SK-N-SH treated with all-trans-retinoic acid at 6 μM for 48 hours (cell line): Measurements from ENCODE around the gene CGB2.

Experiments
- ARNTL ChIP-seq: fragments of 450-650 bp; formaldehyde crosslinking; IDR thresholded peaks from 2 replicates; pipeline ENCODE4 v1.5.0; 2020; ENCODE audit warnings: low read depth, mild to moderate bottlenecking, moderate library complexity, borderline replicate concordance
- BACH2 ChIP-seq: fragments of 250-450 bp; sonication (Bioruptor Pico); IDR thresholded peaks from 2 replicates; pipeline ENCODE4 v1.9.0; 2021; ENCODE audit warnings: mild to moderate bottlenecking, borderline replicate concordance
- CREB5 ChIP-seq: fragments of 250-450 bp; sonication (Bioruptor Pico); IDR thresholded peaks from 2 replicates; pipeline ENCODE4 v1.5.1; 2020; ENCODE audit warnings: low read depth, mild to moderate bottlenecking, moderate library complexity
- CSDC2 ChIP-seq: fragments of 250-450 bp; sonication (Bioruptor Pico); IDR thresholded peaks from 2 replicates; pipeline ENCODE4 v1.5.0; 2020; ENCODE audit warnings: mild to moderate bottlenecking, moderate library complexity
- CSRNP3 ChIP-seq: fragments of 250-450 bp; sonication (Bioruptor Pico); IDR thresholded peaks from 2 replicates; pipeline ENCODE4 v1.5.1; 2021; ENCODE audit warnings: mild to moderate bottlenecking, moderate library complexity
- ESRRG ChIP-seq: fragments of 250-450 bp; sonication (Bioruptor Pico); IDR thresholded peaks from 2 replicates; pipeline ENCODE4 v1.6.1; 2021; ENCODE audit warnings: mild to moderate bottlenecking
- ISL1 ChIP-seq: fragments of 250-450 bp; sonication (Bioruptor Pico); IDR thresholded peaks from 2 replicates; pipeline ENCODE4 v2.1.2; 2022; ENCODE audit warnings: mild to moderate bottlenecking, moderate library complexity
- OSR1 ChIP-seq: fragments of 250-450 bp; sonication (Bioruptor Pico); IDR thresholded peaks from 2 replicates; pipeline ENCODE4 v1.8.0; 2022; ENCODE audit warnings: moderate library complexity, mild to moderate bottlenecking, inconsistent platforms
- PPARA ChIP-seq: fragments of 250-450 bp; sonication (Bioruptor Pico); IDR thresholded peaks from 2 replicates; pipeline ENCODE4 v1.5.0; 2020; ENCODE audit warnings: mild to moderate bottlenecking, borderline replicate concordance
- ZFP30 ChIP-seq: fragments of 450-650 bp; formaldehyde crosslinking; IDR thresholded peaks from 2 replicates; pipeline ENCODE4 v1.5.0; 2022; ENCODE audit warnings: mild to moderate bottlenecking, moderate library complexity
- ZNF565 ChIP-seq: fragments of 450-650 bp; formaldehyde crosslinking; conservative IDR thresholded peaks from 2 replicates; pipeline ENCODE4 v1.5.0; 2020; ENCODE audit warnings: low read depth, mild to moderate bottlenecking, moderate library complexity
- TF ChIP-seq, protein P1 (sequence below): fragments of 250-450 bp; sonication (Bioruptor Pico); IDR thresholded peaks from 2 replicates; pipeline ENCODE4 v1.8.0; 2020; ENCODE audit warnings: mild to moderate bottlenecking, moderate library complexity, borderline replicate concordance

- TF ChIP-seq ESRRG: no peak
- TF ChIP-seq CSDC2 (CRISPR knock-in tag): no peak
- no peak for TF ChIP-seq ARNTL (CRISPR knock-in tag)
- no peak for TF ChIP-seq ZFP30 (CRISPR knock-in tag)
- TF ChIP-seq OSR1: no peak
- TF ChIP-seq CREB5 (CRISPR knock-in tag): no peak
- TF ChIP-seq CSRNP3 (CRISPR knock-in tag): no peak
- TF ChIP-seq, protein P1, sequence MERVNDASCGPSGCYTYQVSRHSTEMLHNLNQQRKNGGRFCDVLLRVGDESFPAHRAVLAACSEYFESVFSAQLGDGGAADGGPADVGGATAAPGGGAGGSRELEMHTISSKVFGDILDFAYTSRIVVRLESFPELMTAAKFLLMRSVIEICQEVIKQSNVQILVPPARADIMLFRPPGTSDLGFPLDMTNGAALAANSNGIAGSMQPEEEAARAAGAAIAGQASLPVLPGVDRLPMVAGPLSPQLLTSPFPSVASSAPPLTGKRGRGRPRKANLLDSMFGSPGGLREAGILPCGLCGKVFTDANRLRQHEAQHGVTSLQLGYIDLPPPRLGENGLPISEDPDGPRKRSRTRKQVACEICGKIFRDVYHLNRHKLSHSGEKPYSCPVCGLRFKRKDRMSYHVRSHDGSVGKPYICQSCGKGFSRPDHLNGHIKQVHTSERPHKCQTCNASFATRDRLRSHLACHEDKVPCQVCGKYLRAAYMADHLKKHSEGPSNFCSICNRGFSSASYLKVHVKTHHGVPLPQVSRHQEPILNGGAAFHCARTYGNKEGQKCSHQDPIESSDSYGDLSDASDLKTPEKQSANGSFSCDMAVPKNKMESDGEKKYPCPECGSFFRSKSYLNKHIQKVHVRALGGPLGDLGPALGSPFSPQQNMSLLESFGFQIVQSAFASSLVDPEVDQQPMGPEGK (CRISPR knock-in tag): no peak
- TF ChIP-seq PPARA (CRISPR knock-in tag): no peak
- no peak for TF ChIP-seq ISL1
- no peak for TF ChIP-seq BACH2 (CRISPR knock-in tag)
- no peak for TF ChIP-seq ZNF565 (CRISPR knock-in tag)
Measured at GRCh38 chr19:48982280-48982679, 49.4 kb upstream of the CGB2 start.
